CD4-positive, alpha-beta T cell treated with Interleukin-21 for 1 hour (primary cell): Measurements from ENCODE around the gene MAP3K3.

Source experiments
- DNase-seq: peaks from one replicate; pipeline ENCODE4 v3.0.0-alpha.2; 2020

The MAP3K3 gene

DNA sequence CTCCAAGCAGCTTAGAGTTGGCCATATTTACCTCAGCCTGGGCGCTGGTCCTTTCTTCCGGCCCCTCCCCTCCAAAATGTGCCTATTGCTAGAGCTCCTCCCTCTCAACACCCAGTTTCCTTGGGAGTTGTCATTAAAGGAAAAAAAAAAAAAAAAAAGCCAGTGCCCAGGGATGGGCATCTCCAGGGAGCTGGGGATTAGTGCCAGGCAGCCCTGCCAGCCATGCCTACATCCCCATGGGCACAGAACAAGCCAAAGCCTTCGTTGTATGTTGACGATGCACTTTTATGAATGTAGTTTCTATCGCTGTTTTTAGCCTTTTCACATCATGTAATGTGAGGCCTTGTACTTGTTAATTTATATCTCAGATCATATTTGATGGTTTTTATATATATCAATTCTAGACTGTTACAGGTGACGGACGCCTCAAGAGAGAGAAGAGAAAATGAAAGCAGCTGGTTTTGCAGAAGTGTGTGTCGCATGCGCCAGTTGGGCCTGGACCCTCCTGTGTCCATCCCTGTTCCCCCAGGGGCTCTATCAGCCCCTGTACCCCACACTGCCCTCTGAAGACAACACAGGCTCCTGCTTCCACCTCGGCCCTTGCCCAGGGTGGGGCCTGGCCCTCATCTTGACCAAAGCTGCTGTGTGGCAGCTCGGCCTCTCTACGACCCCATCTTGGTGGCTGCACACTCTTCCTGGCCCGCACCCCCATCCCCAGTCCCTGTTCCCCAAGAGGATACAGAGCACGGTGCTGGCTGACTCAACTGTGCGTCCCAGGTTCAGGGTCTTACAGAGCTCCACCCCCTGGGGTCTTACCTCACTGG lies 72.9 kb downstream of the MAP3K3 start:
- peak; percentile 34 for DNase-seq

DNA sequence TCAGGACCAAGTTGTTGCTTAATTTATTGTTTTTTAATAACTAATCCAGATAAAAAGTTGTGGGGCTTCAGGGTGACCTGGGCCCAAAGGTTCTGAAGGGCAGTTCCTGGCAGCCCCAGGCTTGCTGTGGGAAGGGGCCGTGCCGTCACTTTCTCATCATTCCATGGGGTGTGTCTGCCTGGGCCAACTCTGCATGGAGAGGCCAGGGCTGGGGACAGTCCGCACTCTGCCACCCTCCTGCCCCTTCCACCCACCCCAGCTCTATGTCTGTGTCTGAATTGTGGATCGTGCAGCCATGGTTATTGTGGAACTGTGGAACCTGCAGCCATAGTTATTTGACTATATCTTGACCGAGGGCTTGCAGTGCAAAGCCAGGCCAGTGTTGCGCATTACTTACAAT lies 73.7 kb downstream of the MAP3K3 start:
- peak; percentile 20 for DNase-seq

DNA sequence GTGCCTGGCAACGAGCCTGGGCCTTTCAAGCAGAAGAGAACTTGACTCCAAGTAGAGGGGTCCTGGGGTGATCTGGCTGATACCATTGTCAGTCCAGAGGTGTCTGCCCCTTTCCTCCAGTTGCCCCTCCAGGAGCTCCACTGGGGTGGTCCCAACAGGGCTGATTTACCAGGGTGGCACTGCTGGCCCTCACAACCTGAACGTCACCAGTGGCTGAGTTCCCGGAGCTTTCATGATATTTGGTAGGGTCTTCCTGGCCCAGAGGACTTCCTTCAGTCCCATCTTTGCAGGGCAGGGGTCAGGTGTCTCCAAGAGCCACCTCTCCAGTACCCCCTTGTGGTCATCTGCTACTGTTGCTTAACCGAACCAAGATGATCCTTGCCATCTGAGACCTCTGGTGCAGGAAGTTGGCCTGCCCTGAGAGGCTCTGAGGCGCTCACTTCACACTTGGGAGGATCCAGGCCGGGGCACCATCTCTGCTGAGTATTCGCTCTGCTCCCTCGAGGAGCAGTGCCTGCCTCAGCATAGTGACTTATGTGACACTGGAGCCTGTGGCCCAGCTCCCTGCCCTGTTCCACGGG lies 74.3 kb downstream of the MAP3K3 start:
- DNase-seq, result peak; percentile 62

DNA sequence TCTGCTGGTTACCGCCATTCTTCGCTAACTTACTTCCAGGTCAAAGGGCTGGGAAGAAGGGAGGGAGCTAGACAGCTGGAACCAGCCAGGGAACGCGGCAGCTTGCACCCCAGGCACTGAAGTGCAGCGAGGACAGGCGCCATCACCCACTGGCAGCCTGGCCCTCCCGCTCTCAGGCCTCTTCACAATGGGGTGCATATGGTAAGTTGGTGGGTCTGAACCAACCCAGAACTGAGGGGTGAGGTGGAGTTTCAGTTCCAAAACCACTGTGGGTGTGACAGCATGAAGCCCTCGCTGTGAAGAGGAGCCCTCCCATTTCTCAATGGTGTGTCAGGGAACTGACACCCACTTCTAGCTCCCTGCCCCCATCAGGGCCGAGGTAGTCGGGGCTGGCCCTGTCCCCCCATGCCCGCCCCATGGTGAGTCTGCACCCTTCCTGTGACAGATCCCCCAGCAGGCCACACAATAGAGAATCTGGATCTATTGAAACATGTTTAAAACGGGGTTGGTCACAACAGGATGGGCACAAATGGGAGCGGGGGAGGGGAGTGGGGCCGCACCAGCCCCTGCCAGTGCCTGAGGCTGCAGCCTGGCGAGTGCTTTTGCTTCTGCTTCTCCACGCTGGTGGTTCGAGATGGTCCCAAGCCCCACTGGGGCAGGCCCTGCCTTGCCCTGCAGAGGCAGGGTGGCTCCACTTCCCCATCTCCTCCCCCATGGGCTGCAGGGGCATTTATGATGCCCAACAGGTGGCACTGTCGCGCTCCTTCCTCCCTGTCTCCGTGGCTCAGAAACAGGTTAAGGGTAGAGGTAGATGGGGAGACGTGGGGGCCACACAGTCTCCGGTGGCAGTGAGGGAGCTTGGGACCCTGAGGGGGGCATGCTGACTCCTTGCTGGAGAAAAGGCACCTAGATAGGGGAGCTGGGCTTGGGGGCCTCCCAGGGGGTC lies 75.4 kb downstream of the MAP3K3 start:
- peak; percentile 89 for DNase-seq

DNA sequence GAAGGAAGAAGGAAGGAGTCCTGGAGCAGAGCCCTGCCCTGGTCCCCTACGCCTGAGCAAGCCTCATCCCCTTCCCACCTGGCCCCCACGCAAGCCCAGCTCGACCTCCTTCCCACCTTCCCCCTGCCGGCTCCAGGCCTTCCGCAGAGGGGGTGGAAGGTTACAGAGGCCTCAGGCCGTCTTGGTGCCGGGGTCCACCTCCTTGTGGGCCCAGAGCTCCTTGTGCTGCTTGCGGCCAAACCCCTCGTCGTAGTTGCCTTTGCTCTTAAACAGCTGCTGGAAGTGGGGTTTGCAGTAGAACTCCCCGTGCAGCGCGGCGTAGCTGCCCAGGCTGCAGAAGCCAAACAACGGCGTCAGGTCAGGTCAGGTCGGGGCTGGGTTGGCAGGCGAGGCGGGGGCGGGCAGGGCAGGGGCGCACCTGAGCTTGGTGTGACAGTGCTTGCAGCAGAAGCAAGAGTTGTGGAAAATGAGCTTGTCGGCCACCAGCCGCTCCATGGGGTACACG lies 76.2 kb downstream of the MAP3K3 start:
- peak; percentile 26 for DNase-seq

DNA sequence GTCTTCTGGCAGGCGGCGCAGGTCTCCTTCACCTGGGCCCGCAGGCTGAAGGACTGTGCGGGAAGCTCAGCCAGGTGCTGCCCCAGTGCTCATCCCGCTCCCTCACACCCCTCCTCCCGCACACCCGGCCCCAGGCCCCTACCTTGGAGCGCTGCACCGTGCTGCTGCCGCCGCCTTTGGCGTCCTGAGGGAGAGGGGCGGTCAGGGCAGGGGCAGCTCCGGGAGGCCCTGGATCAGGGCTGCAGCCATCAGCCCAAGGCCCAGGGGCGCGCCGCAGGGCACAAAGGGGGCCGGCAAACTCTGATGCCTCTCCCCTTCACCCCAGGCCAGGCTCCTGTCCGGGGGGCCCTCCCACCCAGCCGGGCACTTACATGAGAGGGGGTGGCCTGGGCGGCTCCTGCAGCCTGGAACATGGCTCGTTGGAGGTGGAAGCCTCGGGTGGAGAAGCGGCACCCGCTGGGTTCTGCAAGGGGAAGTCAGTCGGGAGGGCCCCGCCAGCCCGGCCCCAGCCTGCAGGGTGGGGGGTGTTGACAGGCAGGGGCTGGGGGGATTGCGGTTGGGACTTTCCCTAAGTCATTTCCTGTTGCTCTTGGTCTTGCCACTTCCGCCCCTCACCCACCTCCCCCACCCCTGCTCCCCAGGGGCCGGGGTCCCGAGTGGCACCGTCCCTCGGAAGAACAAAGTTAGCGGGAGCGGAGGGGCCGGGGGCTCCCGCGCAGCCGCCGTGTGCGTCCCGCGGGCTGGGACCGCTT lies 76.8 kb downstream of the MAP3K3 start:
- DNase-seq, result peak; percentile 94

DNA sequence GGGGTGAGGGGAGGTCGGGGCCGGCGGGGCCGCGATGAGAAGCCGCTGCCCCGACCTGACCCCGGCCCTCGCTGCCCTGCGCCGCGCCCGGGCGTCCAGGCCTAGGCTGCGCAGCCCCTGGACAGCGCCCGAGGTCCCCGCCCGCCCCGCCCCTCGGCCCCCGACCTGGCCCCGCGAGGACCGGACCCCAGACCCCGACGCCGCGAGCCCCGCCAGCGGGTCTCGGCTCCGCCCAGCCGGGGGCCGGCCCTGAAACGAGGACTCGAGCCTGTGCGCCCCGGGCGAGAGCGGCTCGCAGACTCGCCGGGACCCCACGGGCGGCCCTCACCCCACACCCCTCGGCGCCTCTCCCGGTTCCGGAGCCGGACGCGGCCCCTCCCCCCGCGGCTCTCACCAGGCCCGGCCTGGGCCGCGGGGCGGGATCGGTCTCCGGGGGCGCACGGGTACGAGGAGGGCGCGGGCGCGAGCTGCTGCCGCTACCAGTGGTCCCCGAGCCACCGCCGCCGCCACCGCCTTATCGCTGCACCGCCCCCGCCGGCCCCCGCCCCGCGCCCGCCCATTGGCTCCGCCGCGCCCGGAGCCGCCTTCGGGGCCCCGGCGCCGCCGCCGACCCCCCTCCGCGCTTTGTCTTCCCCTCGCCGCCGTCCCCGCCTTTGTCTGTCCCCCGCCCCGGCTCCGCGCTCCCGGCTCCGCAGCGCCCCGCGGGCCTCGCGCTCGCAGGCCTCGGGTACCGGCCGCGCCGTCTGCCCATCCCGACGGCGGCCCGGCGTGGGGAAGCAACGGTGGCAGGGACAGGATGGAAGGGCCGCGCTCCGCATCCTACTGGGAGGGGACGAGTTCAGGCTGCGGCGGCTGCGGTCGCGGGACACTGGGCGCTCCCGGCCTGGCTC lies 77.7 kb downstream of the MAP3K3 start, which contains the start of gene LIMD2:
Gene LIMD2, minus strand, starts transcription at position 488 of the 890 bp plus-strand sequence. CDS start 827 bp downstream, outside the sequence.
- peak; percentile 91 for DNase-seq

DNA sequence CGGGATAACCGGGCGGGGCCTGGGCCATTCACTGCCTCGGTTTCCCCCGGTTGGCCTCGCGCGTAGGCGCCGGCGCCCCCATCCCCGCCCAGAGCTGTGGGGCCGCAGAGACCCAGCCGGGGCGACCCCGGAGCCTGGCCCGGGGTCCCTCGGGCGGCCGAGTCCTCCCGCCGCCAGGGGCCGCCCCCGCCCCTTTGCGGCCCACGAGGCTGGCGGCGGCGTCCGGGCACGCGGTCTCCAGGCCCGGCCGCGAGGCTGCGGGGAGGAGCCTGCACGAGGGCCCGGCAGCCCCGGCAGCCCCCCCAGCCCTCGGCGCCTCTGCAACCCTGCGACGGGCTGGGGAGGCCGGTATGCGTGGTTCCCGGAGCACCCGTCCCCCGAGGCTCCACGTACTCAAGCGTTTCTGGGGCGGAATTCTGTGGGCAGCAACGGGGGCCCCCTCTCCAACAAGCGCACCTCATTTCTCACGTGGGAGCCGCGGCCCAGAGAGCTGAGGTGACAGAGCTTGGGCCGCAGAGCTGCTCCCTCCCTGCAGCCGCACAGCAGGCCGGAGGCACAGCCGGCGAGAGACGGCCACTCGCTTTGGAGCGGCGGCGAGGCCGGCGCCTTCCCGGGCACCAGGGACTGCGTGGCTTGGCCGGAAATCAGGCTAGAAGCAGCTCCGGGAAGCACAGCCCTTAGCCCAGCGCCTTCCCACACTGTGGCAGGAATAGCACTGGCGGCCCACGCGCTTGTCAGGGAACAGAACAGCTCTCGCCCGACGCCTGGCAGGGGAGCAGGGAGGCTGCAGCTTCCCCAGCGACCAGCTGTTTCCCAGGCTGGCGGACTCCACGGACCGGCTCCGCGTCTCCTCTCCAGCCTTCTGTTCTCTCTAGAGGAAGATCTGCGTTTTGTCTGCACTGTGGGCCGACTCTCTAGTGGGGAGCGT lies 78.6 kb downstream of the MAP3K3 start:
- DNase-seq, result peak; percentile 60

DNA sequence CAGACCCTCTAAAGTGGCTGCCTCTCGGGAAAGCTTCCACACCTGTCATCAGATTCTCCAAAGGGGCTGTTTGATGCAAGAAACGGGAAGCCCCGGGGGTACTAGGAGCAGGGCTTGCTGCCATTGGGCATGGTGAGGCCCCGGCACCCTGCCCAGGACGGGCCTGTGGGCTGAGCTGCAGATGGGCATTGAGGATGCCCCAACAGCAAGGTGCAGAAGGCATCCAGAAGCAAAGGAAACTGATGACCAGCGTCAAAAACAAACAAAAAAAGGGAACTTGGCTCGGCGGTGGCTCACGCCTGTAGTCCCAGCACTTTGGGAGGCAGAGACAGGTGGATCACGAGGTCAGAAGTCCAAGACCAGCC lies 79.2 kb downstream of the MAP3K3 start:
- no peak for DNase-seq

DNA sequence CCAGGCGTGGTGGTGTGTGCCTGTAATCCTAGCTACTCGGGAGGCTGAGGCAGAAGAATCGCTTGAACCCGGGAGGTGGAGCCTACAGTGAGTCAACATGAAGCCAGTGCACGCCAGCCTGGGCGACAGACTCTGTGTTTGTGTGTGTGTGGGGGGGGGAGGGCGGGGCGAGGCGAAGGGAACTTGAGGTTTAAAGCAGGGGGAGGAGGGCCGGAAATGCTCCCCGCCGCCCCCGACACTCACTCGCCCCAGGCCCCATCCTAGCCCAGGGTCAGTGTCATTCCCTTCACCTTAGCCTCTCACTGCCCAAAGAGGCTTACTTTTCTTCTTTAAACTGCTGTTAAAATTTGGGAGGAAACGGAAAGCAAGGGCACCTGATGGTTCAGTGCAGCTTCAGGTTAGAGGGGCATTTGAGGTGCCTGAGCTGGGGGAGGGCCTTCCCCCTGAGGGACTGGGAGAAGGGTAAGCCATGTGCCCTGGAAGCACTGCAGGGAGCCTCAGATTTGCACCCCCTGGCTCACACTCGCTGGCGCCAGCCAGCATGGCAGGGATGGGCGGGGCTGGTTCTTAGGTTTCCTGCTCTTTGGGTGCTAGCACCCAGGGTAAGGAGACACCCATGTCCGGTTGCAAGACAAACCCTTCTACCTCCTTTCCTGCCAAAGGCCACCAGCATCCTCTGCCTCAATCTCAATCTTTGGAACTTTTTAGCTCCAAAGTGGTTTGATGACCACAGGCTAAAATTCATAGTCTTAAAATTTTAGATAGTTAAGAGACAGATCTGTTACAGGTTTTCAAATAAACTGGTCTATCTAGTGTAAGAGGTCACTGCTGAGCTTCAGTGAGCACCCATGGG lies 79.9 kb downstream of the MAP3K3 start:
- DNase-seq, result peak; percentile 83

DNA sequence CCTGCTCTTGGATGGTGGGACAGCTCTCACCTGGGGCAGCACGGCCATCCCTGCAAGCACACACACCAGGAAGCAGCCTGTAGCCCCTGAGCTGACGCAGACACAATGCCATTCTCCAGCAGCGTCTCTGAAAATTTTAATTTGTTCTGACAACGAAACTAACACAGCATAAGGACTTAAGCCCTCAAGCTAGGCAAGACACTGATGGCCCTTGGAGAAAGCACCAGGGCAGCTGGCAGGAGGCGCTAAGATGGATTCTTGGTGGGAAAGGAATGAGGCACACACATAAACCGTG lies 80.5 kb downstream of the MAP3K3 start:
- no peak for DNase-seq

DNA sequence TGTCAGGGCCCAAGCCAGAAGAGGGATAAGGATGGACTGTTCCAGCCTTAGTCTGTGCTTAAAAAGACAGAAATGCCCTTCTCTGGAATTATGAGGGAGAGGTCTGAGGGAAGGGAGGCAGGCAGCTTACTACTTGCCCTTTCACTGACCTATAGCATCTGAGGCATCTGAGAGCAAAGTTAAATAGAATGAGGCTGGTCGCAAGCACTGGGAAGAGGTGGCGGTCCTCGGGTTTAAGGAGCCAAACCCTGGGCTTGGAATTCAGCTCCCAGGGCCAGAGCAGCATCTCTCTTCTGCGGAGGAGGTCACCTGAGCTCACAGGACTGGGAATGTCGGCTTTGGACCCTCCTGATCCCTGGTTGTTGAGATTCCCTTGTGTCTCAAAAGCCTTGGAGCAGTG lies 80.8 kb downstream of the MAP3K3 start:
- DNase-seq, result no peak

DNA sequence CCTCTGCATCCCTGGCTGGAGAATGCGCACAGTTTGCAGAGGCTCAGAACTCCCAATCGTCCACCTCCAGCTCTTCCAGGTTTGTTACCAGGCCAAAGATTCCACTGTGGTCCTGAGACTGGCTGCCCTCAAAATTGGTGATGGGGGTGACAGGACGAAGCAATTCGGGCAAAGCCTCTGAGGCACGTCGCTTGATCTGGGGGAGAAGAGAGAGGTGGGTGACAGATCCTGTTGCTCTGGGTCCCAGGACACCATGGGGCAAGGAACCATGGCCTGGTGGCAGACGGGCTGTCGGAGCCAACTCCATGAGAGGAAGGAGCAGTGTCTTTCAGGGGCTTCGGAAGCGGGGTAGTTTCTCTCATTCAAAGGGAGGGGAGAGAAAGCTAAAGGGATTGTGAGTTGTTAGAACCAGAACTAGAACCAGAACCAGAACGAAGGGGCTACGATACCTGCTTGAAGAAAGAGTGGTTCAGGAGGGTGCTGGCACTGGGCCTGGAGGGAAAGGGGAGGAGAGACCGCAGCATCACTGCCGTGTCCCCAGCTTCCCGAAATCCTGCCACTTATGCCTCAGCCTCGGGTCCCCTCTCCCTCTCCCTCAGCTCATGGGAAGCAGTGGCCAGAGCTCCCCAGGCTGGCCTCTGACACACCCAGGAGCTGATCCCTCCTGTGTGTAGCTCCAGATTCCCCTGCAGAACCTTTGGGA lies 81.5 kb downstream of the MAP3K3 start:
- DNase-seq, result no peak

DNA sequence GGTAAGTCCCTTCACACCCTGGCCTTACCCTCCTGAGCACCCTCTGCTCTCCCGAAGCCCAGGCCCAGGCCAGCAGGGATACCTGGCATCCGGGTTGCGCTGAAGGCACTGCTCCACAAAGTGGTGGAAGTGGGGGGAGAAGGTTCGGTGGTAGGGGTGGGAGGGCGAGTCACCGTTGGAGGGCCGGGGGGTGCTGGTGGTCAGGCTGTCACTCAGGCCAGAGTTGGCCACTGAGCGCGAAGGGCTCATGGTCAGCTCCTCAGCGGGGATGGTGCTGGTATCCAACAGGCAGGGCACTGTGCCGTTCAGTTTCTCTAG lies 82.0 kb downstream of the MAP3K3 start:
- no peak for DNase-seq

DNA sequence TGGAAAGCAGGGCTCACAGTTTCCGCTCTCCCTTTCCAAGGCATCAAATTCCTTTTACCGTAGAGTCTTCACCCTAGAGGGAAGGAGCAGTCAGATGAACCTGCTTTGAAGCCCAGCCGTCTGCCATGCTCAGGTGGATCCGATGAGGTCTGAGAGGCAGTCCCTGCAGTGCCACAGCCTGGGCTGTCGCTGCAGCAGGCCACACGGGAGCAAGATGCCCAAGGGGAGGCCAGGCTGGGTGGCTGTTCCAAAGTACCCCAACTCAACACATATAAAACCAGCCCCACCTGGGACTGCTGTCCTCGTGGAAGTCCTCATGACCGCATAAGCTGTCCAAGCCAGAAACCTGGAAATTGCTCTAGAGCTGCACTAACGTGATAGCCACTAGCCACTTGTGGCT lies 82.6 kb downstream of the MAP3K3 start:
- no peak for DNase-seq

DNA sequence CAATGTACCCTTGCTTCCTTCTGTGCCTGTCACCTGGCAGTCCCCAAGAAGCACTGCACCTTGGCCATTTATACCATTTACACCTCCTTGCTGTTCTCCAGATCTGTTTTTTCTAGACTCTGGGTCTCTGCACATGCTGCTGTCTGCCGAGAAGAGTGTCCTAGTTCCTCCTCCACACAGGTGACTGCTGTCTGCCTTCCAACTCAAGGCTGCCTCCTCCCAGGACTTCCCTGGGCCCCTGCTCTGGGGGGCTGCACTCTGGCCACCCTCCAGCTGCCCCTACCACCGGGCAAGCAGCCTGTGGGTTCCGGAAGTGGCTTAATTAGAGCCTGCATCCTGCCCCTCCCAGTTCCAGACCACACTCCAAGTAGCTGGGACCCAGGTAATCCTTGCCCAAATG lies 83.4 kb downstream of the MAP3K3 start:
- no peak for DNase-seq

DNA sequence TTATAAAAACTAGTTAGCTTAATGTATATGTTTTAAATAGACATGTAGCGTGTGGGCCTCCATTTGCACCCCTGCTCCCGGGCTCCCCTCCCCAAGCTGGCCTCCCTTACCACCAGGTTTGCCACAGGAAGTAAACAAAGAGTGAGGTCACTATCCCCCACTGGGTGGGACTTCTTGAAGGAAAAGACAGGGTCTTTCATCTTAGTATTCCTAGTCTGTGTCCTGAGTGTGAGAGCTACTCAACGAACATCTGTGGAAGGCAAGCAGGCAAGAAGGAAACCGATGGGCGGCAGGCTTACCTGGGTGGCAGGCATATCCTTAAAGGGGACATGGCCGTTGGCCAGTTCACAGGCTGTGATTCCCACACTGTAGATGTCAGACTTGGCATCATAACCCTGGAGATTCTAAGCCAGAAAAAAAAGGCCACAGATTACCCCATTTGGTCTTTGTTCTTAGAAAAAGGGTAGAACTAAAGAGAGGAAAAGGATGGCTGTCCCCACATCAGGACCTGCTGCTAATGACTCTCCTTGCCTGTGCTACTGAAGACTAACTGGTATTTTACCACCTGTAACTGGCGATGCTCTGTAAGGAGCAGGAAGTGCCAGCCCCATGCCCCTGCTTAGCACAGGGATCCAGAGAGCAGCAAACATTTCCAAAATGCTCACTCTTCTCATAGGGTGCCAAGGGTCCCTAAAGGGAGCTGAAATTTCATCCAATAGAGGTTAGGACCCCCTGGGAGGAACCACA lies 84.3 kb downstream of the MAP3K3 start:
- peak; percentile 44 for DNase-seq

DNA sequence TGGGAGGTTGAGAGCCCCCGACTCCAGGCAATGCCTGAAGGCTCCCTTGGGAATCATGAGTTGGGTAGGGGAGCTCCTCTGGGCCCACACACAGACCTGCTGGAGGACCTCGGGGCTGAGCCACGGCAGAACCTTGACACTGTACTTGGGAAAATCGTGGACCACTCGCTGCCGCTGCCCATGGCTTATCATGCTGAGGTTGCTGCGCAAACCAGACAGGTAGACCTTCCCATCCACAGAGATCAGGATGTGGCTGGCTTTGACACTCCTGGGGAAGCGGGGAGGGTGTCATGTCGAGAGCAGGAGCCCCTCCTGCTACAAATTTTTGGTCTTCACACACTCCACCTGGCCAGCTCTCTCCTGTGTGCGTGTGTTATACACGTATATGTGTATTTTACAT lies 84.9 kb downstream of the MAP3K3 start:
- peak; percentile 49 for DNase-seq
